Activated naive CD4-positive, alpha-beta T cell treated with anti-CD3 and anti-CD28 coated beads, Interleukin-2, amount 50 U/mL, for 72 hours (primary cell): Measurements from ENCODE around the gene MGP. TPM values are rescaled to one million over a fixed set of nuclear protein-coding genes. Genes with fewer than 3 reads are reported as not detected.

Experiments
- ATAC-seq, 2 donors: fragments of 150-1000 bp; cut with Tn5 transposase; 2 replicates each; pipeline ENCODE4 v1.10.0; 2021; ENCODE audit warnings: mild to moderate bottlenecking in 2 of 2, moderate library complexity in 2 of 2
- DNase-seq, 2 donors: peaks; one replicate each; pipeline ENCODE4 v3.0.0; 2021 to 2022; ENCODE audit warnings: low spot score in 2 of 2
- H3K27ac Mint-ChIP-seq, 2 donors: one replicate each; pipeline ENCODE4 v1.8.0; 2022; ENCODE audit warnings: mild to moderate bottlenecking in 2 of 2, mixed read lengths in 2 of 2
- H3K36me3 Mint-ChIP-seq, 2 donors: one replicate each; pipeline ENCODE4 v1.8.0; 2022; ENCODE audit warnings: mixed read lengths in 2 of 2
- H3K9me3 Mint-ChIP-seq, 2 donors: one replicate each; pipeline ENCODE4 v1.8.0; 2022; ENCODE audit warnings: mixed read lengths in 2 of 2
- total RNA-seq, 2 donors: library from RNA; stranded (reverse); gene quantifications; one replicate each; pipeline ENCODE4 v1.2.3, GENCODE V29; 2022

Gene MGP
- total RNA-seq, 2 donors from 2014 or later, result 0.47 TPM; not detected in 1

DNA sequence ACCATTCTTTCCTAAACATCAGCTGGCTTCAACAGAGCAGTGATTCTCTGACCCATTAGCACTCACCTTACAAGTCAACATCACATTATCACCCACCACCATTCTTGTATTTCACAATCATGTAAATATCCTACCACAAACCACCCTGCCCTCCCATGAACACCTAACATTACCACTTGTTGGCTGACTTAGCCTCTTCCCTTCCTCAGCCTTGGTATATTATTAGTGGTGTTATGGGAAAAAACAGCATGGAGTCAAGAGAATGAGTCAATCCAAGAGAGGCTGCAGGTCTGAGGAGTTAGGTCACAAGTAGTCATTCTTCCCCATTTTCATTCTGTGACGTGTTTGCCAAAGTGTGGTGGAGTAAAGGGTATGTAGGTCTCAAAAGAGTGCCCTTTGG is 22.3 kb upstream of the MGP start:
- peaks cover 3 to 8% of the 10 kb centered on the region in 2 donors for H3K9me3 Mint-ChIP-seq
- H3K27ac Mint-ChIP-seq, result peak overlapping the region; percentile 2 to 45
- H3K36me3 Mint-ChIP-seq, result peaks cover 9 to 52% of the 10 kb centered on the region in 2 donors
- peak; percentile 30 to 53 for ATAC-seq
- peak in 1 of 2 donors; percentile 26 for DNase-seq

DNA sequence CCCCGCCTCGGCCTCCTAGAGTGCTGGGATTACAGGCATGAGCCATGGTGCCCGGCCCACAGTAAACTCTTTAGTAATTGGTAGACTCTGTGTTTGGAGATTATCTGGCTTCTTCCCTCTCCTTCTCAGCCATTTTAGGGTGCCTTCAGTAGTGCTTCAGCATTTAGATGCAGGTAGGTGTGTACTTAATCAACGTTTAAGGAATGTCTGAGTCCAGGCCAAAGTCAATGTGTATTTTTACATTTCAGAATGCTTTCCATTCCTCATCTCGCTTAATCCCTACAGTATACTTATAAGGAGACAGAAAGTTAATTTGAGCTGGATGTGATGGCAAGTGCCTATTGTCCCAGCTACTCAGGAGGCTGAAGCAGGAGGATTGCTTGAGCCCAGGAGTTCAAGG is 20.5 kb upstream of the MGP start:
- Mint-ChIP-seq H3K36me3 (peaks cover 9 to 43% of the 10 kb centered on the region in 2 donors), H3K27ac (no peak overlapping the region), H3K9me3 (peaks cover 3 to 8% of the 10 kb centered on the region in 2 donors)
- ATAC-seq (no peak), DNase-seq (no peak)

DNA sequence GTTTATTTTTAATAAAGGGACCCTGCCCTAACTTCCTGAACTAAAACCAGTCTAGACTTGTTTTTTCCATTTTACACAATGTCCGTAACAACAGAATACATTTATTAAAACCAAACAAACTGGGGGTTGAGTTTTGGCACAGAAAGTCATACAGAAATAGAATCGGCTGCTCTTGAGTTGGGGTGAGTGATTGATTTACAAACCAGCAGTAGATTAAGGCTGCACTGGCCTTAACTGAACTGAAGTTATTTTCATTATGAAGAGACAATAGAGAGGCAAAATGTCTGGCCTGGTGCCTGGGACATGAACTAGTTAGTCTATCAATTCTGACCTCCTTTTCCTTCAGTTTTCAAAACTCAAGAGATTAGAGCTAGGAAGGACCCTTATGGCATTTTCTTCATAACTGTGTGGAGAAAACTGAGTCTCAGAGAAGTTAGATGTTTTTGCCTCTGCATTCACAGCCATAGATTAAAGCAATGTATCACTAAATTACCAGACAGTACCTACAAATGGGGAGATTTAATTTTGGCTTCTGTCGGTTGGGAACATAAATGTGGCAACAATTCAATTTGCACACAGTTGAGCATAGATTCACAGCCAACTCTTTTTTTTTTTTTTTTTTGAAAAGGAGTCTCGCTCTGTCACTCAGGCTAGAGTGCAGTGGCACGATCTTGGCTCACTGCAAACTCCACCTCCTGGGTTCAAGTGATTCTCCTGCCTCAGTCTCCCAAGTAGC is 19.8 kb upstream of the MGP start:
- DNase-seq (no peak), ATAC-seq (no peak)
- Mint-ChIP-seq H3K27ac (peak overlapping the region in 1 of 2 donors; percentile 58), H3K36me3 (peaks cover 9 to 43% of the 10 kb centered on the region in 2 donors), H3K9me3 (peaks cover 3 to 8% of the 10 kb centered on the region in 2 donors)

DNA sequence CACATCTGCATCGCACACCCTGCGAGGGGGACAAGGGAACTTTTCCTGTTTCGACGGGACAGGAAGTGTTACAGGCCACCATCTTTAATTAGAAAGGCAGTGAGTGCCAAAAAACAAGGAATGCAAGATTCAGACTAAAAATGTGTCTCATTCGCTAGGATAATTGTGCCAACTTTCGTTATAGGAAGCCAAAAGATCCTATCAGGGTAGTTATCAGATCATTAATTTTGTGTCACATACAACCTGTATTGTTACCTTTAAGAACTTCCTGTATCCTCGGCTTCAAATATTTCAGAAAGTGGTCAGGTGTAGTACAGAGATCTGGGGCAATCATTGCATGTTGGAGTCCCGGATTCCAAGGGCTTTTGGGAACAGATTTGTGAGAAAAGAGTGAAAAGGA is 19.2 kb upstream of the MGP start:
- Mint-ChIP-seq H3K36me3 (peaks cover 9 to 43% of the 10 kb centered on the region in 2 donors), H3K27ac (peak overlapping the region in 1 of 2 donors; percentile 58)
- DNase-seq, result no peak

DNA sequence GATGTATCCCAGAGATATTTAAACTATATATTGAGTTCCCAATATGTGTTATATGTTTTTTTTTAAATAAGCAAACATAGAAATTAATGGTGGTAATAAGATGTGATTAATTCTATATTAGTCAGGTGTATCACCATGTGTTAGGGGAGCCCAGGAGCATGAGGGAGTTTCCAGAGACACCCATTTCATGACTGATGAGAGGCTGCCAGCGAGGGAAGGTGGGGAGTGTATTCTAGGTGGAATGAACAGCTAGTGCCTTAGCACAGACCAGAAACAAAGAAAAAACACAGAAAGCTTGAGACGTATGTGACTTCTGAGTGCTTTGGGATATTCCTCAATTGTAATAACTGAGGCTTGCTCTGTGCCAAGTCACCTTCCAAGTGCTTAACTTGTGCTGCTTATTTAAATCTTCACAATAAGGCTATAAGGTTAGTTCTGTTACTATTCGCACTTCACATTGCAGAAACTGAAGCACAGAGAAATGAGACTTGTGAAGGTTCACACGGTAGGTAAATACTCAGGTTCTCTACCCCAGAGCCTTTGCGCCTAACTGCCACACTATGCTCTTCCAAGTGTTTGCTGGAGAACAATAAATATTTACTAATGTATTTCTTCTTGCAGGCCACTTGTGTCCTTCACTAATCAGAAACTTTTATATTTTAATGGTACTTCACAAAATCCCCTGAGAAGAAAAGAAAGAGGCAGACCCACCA is 17.9 kb upstream of the MGP start:
- DNase-seq (no peak), ATAC-seq (no peak)
- H3K27ac Mint-ChIP-seq, result no peak overlapping the region
- H3K9me3 Mint-ChIP-seq, result peaks cover 3 to 8% of the 10 kb centered on the region in 2 donors
- peaks cover 9 to 38% of the 10 kb centered on the region in 2 donors for H3K36me3 Mint-ChIP-seq

More for the DNA sequence above, 19.2 kb upstream of the MGP start:
- ATAC-seq, result no peak
- H3K9me3 Mint-ChIP-seq, result peaks cover 3 to 8% of the 10 kb centered on the region in 2 donors

DNA sequence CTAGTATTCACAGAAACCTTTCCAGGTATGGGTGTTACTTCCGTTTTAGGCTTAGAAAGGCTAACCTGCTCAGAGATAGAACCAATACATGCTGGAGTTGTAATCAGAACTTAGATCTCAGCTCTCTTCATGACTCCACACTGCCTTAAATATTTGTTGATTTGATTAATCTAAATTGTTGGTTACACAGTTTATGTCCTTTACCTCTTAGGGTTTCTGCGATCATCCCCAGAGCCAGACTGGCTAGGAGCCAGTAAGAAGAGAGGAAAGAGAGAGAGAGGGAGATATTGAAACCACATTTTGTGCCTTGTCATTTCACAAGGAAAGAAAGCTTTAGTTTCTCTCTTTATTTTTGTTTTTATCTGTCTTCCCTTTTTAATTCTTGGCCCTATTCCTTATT is 16.8 kb upstream of the MGP start:
- DNase-seq (no peak), ATAC-seq (no peak)
- Mint-ChIP-seq H3K27ac (peak overlapping the region in 1 of 2 donors; percentile 12), H3K36me3 (peaks cover under 1 to 27% of the 10 kb centered on the region in 2 donors), H3K9me3 (peaks cover 3 to 4% of the 10 kb centered on the region in 2 donors)

DNA sequence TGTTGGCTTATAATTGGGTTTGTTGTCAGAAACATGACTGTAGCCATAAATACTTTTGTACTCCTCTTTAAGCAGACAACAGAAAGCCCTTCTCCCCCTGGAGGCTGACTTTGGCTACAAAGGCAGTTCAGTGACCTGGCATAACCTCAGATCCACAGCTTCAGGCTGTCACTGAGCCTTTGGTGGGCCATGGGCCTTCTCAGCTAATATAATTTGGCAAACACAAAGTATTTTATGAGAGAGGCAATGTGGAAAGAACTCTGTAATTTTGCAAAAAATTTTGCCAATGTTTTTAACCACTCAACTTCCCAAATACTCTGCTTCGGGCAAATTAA is 15.5 kb upstream of the MGP start:
- ATAC-seq (no peak), DNase-seq (no peak)
- Mint-ChIP-seq H3K27ac (no peak overlapping the region), H3K36me3 (peaks cover 0 to 20% of the 10 kb centered on the region in 2 donors), H3K9me3 (peaks cover 3 to 4% of the 10 kb centered on the region in 2 donors)

DNA sequence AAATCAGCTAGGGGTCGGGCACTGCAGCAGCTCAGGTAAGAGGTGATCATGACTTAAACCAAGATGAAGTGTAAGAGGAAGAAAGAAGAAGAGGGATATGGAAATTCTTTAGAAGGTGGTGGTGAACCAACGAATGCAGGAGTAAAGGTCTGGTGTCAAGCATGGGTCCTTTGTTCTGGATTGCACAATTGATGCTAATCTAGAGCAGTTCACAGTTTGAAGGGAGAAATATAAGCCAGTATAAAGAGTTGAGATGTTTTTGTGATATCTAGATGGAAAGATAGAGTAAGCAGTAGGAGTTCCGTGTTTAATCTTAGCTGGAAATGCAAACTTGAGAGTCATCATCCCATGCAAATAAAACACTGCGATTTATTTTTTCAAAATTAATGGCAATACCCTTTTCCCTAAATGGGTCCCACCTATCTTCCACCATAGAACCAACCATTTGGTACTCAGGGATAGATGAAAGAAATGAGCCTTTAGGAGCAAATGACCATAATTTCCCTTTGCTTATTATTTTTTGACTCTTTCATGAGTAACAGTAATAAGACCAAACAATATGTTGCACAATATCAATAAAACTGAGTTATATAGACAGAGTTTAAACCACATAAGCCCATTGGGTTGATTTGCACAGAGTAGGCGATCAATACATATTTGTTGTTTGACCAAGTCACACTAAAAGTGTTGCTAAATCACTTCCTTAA is 15.0 kb upstream of the MGP start:
- Mint-ChIP-seq H3K9me3 (peaks cover 3 to 4% of the 10 kb centered on the region in 2 donors), H3K27ac (no peak overlapping the region), H3K36me3 (peaks cover 0 to 15% of the 10 kb centered on the region in 2 donors)
- ATAC-seq (no peak), DNase-seq (no peak)

DNA sequence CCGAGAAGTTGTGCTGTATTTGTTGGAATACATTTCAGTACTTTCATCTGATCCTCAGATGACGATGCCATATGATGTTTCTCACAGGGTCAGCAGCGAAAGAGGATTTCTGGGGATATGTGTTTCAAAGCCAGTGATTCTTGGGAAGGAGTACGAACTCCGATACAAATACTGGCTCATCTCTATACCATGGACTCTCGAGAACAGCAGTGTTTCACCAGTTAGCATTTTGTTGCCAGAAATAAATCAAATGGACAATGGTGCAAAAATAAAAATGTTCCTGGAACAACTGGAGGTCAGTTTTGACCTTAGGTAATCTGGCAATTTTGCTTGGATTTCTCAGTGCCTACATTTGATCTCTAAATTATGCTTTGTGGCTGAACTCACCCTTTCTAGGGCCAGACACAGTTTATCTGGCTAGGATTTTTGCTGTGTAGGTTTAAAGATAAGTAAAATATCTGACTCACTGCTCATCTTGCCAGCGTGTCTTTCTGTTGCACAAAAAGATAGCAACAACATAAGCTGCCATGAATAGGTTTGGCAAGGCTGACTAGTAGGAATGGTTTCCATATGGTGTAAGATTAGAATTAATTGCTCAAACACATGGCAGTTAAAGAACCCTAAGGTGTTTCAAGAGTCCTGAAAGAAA is 11.0 kb upstream of the MGP start:
- Mint-ChIP-seq H3K9me3 (no peaks in the 10 kb centered on the region), H3K27ac (no peak overlapping the region), H3K36me3 (no peaks in the 10 kb centered on the region)
- DNase-seq (no peak), ATAC-seq (no peak)

DNA sequence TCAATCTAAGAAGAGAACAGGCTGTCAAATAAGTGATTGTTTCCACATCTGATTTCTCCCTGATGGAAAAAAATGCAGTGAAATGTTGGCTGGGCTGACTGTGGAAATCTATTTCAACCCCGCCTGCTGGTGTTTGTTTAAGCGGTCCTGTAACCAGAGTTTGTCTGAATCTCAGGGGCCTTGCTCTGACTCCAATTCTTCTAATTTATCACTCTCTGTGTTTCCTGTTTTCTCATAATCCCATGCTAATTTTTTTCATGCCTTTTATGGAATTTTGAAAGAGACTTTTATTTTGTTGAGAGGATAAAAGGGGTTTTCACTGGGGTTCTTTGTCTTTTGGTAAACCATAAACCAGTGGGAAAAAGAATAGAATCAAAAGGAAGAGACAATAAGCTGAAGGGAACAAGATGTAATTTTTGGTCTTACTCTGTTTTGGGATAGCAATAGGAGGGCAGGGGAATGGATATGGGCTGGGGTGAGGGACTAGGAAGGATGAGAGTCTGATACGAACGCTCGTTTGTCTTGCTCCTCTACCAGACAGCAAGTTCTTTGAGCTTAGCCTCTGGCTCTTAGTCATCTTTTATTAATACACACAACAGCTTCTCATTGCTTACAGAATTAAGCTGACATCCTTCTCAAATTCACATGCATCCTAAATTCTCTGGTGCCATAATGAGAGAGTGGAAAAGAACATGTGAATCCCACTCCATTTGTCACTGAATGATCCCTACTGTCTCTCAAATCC is 8.0 kb upstream of the MGP start:
- ATAC-seq (no peak), DNase-seq (no peak)
- H3K27ac Mint-ChIP-seq, result no peak overlapping the region
- H3K9me3 Mint-ChIP-seq, result no peaks in the 10 kb centered on the region
- no peaks in the 10 kb centered on the region for H3K36me3 Mint-ChIP-seq

DNA sequence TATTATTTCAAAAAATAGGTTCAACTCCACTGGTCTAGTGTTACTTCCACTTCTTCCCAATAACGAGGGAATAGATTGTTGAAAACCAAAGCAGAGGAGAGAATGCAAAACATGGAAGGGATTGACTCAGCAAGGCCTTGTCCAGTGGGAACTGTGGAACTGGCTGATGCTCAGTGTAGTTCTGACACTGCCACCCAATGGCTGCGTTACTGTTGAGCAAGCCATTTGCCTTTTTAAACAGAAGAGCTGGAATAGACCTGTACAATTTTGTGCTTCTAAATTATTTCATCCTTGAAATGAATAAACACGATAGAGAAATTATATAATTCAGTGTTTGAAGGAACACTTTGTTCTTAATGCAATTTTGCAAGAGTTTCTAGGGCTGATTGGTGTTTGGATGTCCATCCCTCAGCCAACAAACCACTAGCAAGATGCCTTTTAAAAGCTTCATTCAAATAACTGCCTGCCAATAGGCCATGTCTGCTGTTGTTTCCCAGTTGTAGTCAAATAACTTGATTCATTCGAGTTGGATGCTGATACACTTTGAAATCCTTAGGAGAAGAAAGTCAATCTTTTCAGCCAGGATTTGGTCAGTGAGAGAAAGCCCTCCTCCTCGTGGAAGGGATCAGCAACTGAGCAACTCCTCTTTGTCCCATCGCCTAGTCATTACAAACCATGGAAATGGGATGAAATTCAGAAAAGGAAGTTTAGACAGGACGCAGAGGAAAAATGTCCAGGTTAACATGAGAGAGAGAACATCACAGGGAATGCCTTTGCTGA is 7.3 kb upstream of the MGP start:
- no peak overlapping the region for H3K27ac Mint-ChIP-seq
- ATAC-seq (no peak), DNase-seq (no peak)
- H3K36me3 Mint-ChIP-seq, result no peaks in the 10 kb centered on the region
- H3K9me3 Mint-ChIP-seq, result no peaks in the 10 kb centered on the region

DNA sequence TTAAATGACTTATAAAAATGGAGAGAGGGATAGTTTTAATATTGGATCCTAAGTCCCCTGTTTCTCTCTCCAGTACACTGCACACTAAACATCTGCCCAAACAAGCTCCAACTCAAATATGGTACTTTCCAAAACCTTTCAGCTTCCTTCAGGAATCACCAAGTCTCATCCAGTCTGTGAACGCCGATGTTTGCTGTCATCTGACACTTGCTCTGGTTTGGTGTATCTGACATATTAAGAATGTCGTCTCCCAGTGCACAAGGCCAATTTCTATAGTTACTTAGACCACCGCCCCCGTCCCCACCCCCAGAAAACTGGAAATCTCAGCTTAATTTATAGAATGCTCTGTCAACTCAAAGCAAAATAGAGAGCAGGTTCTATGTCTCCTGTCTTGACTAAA is 5.0 kb upstream of the MGP start:
- DNase-seq, result no peak
- Mint-ChIP-seq H3K36me3 (no peaks in the 10 kb centered on the region), H3K9me3 (no peaks in the 10 kb centered on the region), H3K27ac (no peak overlapping the region)
- no peak for ATAC-seq

DNA sequence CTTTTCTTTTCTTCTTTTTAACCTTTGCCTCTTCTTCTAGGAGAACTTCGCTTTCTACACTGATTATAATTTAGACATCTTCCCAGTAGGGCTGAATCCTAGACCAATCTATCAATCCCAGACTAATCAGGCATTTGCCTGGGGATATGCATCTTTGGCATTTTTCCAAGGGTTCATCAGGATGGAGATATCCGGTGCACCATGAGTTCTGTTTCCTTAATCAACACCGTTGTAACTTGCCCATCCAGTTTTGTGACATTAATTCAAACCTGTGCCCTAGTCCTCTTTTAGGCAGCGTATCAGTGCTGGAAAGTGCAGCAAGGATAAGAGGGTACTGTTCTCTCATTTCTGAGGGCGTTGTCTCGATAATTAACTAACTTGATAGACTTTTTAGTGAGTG is 617 bp upstream of the MGP start:
- DNase-seq, result no peak
- Mint-ChIP-seq H3K9me3 (no peaks in the 10 kb centered on the region), H3K27ac (no peak overlapping the region), H3K36me3 (no peaks in the 10 kb centered on the region)
- ATAC-seq, result no peak

DNA sequence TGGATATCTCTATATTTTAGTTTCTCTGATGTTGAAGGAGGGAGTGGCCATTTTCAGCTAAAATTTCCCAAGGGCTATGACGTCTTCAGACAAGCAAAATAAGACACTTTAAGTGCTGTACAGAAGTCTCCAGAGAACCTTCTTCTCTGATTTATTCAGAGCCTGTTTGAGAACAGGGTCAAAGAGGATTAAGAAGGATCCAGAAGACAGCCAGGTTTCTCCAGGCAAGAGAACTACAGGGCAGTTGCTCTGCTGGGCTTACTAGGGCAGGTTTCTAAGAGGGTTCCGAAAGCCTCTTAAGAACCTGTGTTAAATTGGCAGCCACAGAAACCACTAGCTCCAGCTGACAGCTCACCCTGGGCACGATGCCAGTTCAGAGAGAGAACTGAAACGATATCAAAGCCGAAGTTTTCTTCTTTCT is 1.2 kb downstream of the MGP start:
- peak; percentile 94 for ATAC-seq
- Mint-ChIP-seq H3K36me3 (peaks cover 9 to 15% of the 10 kb centered on the region in 2 donors), H3K27ac (peak overlapping the region in 1 of 2 donors; percentile 61), H3K9me3 (peaks cover 0 to 6% of the 10 kb centered on the region in 2 donors)
- DNase-seq, result peak in 1 of 2 donors; percentile 69

DNA sequence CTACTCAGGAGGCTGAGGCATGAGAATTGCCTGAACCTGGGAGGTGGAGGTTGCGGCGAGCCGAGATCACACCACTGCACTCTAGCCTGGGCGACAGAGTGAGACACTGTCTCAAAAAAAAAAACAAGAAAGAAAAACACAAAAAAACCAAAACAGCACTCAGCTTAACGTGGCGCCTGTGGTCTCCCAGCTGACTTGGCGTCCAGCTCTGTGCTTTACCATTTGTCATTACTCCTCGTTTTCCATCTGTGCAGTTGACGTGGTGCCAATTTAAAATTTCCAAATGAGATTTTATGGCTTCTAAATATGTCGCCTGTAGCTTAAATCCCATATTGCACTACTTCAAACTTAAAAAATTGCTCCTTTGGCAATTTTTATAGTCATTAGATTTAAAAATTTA is 2.0 kb downstream of the MGP start:
- ATAC-seq (no peak), DNase-seq (no peak)
- peaks cover 9 to 16% of the 10 kb centered on the region in 2 donors for H3K36me3 Mint-ChIP-seq
- no peak overlapping the region for H3K27ac Mint-ChIP-seq
- peaks cover 0 to 6% of the 10 kb centered on the region in 2 donors for H3K9me3 Mint-ChIP-seq
